HepG2 (cell line): ENCODE measurements around the gene SPATA25. TPM values are rescaled to one million over a fixed set of nuclear protein-coding genes. Genes with fewer than 3 reads are reported as not detected.
A peak's percentile ranks its signal among the peaks of the same experiment; 100 is the strongest.

Source experiments
- ARNT ChIP-seq: fragments of 450-650 bp; IDR thresholded peaks from 2 replicates; pipeline ENCODE4 v1.6.1; 2017
- CBFB ChIP-seq: sonication (generic); formaldehyde crosslinking; IDR thresholded peaks from 2 replicates; pipeline ENCODE4 v1.4.0; 2020; ENCODE audit warnings: missing genetic modification reagents
- CBX5 ChIP-seq: sonication (generic); formaldehyde crosslinking; IDR thresholded peaks from 2 replicates; pipeline ENCODE4 v1.4.0; 2020; ENCODE audit warnings: missing genetic modification reagents, borderline replicate concordance
- DNMT3B ChIP-seq: conservative IDR thresholded peaks from 2 replicates; pipeline ENCODE4 v1.6.1; 2016; ENCODE audit warnings: missing biosample characterization, control low read depth
- FOSL2 ChIP-seq: sonication (generic); formaldehyde crosslinking; IDR thresholded peaks from 2 replicates; pipeline ENCODE4 v1.4.0; 2020; ENCODE audit warnings: missing genetic modification reagents
- GFI1 ChIP-seq: sonication (generic); formaldehyde crosslinking; IDR thresholded peaks from 2 replicates; pipeline ENCODE4 v1.5.0; 2020; ENCODE audit warnings: missing genetic modification reagents, mild to moderate bottlenecking, borderline replicate concordance
- NAIF1 ChIP-seq: sonication (generic); formaldehyde crosslinking; IDR thresholded peaks from 2 replicates; pipeline ENCODE4 v1.5.0; 2020; ENCODE audit warnings: mild to moderate bottlenecking, missing genetic modification reagents, borderline replicate concordance
- NKX3-1 ChIP-seq: sonication (generic); formaldehyde crosslinking; IDR thresholded peaks from 2 replicates; pipeline ENCODE4 v1.5.0; 2020; ENCODE audit warnings: missing genetic modification reagents
- NR2F6 ChIP-seq, 2 experiments: IDR thresholded peaks; 2 replicates each; pipeline ENCODE4 v1.6.1; 2016; ENCODE audit warnings: antibody characterized with exemption in 1 of 2, mild to moderate bottlenecking in 1 of 2
- SALL2 ChIP-seq: sonication (generic); formaldehyde crosslinking; IDR thresholded peaks from 2 replicates; pipeline ENCODE4 v1.8.1; 2023; ENCODE audit warnings: mild to moderate bottlenecking, missing genetic modification reagents, inconsistent platforms
- SIX4 ChIP-seq: sonication (generic); formaldehyde crosslinking; IDR thresholded peaks from 2 replicates; pipeline ENCODE4 v1.4.0; 2020; ENCODE audit warnings: missing genetic modification reagents
- SMAD1 ChIP-seq: sonication (generic); formaldehyde crosslinking; IDR thresholded peaks from 2 replicates; pipeline ENCODE4 v1.4.0; 2020; ENCODE audit warnings: missing genetic modification reagents, low read depth, mild to moderate bottlenecking, borderline replicate concordance
- YEATS4 ChIP-seq: sonication (generic); formaldehyde crosslinking; IDR thresholded peaks from 2 replicates; pipeline ENCODE4 v1.4.0; 2020; ENCODE audit warnings: missing genetic modification reagents, borderline replicate concordance
- ZBTB43 ChIP-seq: sonication (generic); formaldehyde crosslinking; conservative IDR thresholded peaks from 2 replicates; pipeline ENCODE4 v1.4.0; 2020; ENCODE audit warnings: missing genetic modification reagents
- ZEB1 ChIP-seq: IDR thresholded peaks from 2 replicates; pipeline ENCODE4 v1.6.1; 2012; ENCODE audit warnings: mild to moderate bottlenecking, low read depth, inconsistent platforms; ENCODE audit not compliant: insufficient replicate concordance
- ZNF12 ChIP-seq: sonication (generic); formaldehyde crosslinking; IDR thresholded peaks from 2 replicates; pipeline ENCODE4 v1.5.0; 2020; ENCODE audit warnings: missing genetic modification reagents
- ZNF180 ChIP-seq: sonication (generic); formaldehyde crosslinking; IDR thresholded peaks from 2 replicates; pipeline ENCODE4 v1.4.0; 2020; ENCODE audit warnings: low read depth, missing genetic modification reagents, borderline replicate concordance
- ZNF3 ChIP-seq: IDR thresholded peaks from 2 replicates; pipeline ENCODE4 v1.7.0; 2017; ENCODE audit warnings: inconsistent platforms
- ZNF570 ChIP-seq: sonication (generic); formaldehyde crosslinking; IDR thresholded peaks from 2 replicates; pipeline ENCODE4 v1.4.0; 2020; ENCODE audit warnings: mild to moderate bottlenecking, missing genetic modification reagents, borderline replicate concordance
- ZNF775 ChIP-seq: sonication (generic); formaldehyde crosslinking; IDR thresholded peaks from 2 replicates; pipeline ENCODE4 v1.4.0; 2020; ENCODE audit warnings: missing genetic modification reagents, mild to moderate bottlenecking, moderate library complexity, borderline replicate concordance
- polyA plus RNA-seq, 8 experiments: library from polyadenylated mRNA; depleted of rRNA in 3 of 8; stranded (reverse) in 7 of 8; unstranded in 1 of 8; fragments of >200 nt; fragmentation: Illumina TruSeq in 4 of 8; extraction: Trizol in 4 of 8; gene quantifications; 2 replicates each; pipeline versions ENCODE4 v1.2.1 to v1.2.3, GENCODE V29; 2011 to 2016; ENCODE audit warnings: low read depth in 4 of 8, missing spikeins in 1 of 8, mixed read lengths in 1 of 8; ENCODE audit not compliant: insufficient read depth in 1 of 8
- total RNA-seq, 5 experiments: library from RNA; depleted of rRNA; stranded (reverse); fragments of >200 nt; fragmentation: Illumina TruSeq; extraction: Trizol; gene quantifications; 2 replicates each; pipeline ENCODE4 v1.2.3, GENCODE V29; 2016; ENCODE audit warnings: low read depth in 1 of 5
- TF ChIP-seq, protein P1 (sequence below): sonication (generic); formaldehyde crosslinking; conservative IDR thresholded peaks from 2 replicates; pipeline ENCODE4 v1.5.0; 2020; ENCODE audit warnings: missing genetic modification reagents
- TF ChIP-seq, protein P2 (sequence below): fragments of 450-650 bp; IDR thresholded peaks from 2 replicates; pipeline ENCODE4 v1.6.1; 2017
- TF ChIP-seq, protein P3 (sequence below): sonication (generic); formaldehyde crosslinking; IDR thresholded peaks from 2 replicates; pipeline ENCODE4 v1.4.0; 2020; ENCODE audit warnings: mild to moderate bottlenecking, missing genetic modification reagents
- TF ChIP-seq, protein P4 (sequence below): IDR thresholded peaks from 2 replicates; pipeline ENCODE4 v1.6.1; 2016; ENCODE audit warnings: mild to moderate bottlenecking

Gene SPATA25
- total and polyA plus RNA-seq, 2 of the 13 experiments (the other 11 are each of a cell fraction or from before 2014, with no cell fraction given), result 4.8 to 7.6 TPM

DNA sequence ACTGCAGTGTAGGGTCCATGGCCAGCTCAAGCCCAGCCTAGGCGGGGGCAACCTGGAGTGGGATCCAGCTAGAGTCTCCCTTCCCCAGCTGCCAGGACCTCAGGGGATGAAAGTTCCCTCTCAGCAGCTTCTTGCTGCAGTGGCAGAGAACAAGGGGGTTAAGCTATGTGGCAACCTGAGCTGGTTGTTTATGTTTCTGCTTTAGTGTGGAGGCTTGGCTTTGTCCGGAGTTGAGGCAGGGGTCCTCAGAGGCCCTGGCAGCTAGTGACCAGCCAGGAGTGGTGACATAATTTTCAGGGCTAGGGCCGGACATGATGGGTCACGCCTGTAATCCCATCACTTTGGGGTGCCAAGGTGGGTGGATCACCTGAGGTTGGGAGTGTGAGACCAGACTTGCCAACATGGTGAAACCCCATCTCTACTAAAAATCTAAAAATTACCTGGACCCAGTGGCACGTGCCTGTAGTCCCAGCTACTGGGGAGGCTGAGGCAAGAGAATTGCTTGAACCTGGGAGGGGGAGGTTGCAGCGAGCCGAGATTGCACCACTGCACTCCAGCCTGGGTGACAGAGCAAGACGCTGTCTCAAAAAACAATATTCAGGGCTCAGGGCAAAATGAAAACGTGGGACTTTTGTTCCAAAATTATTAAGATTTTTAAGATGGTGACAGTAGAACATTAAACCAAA is 38.5 kb upstream of the SPATA25 start (continued):
- TF ChIP-seq SALL2 (CRISPR knock-in tag) (no peak), NAIF1 (CRISPR knock-in tag) (no peak), SMAD1 (no peak), CBX5 (CRISPR knock-in tag) (0 out of 2 replicates have a peak, but pooled peaks have one; percentile 47), ZNF3 (CRISPR knock-in tag) (no peak), ZBTB43 (CRISPR knock-in tag) (no peak), SIX4 (CRISPR knock-in tag) (no peak), ZEB1 (no peak), YEATS4 (peak; percentile 29; the same call in 1 of the 2 replicates), GFI1 (peak; percentile 17; the same call in 1 of the 2 replicates), DNMT3B (no peak), ZNF775 (CRISPR knock-in tag) (no peak), CBFB (0 out of 2 replicates have a peak, but pooled peaks have one; percentile 34), ZNF12 (CRISPR knock-in tag) (no peak), FOSL2 (CRISPR knock-in tag) (no peak; the same call in 1 of the 2 replicates), ZNF570 (CRISPR knock-in tag) (no peak), NKX3-1 (CRISPR knock-in tag) (no peak), NR2F6 (IDR thresholded peaks at IDR 0.05) (no peak), NR2F6 (CRISPR knock-in tag; IDR thresholded peaks at IDR 0.05) (no peak), ARNT (no peak), ZNF180 (CRISPR knock-in tag) (no peak)
- TF ChIP-seq, protein P1, sequence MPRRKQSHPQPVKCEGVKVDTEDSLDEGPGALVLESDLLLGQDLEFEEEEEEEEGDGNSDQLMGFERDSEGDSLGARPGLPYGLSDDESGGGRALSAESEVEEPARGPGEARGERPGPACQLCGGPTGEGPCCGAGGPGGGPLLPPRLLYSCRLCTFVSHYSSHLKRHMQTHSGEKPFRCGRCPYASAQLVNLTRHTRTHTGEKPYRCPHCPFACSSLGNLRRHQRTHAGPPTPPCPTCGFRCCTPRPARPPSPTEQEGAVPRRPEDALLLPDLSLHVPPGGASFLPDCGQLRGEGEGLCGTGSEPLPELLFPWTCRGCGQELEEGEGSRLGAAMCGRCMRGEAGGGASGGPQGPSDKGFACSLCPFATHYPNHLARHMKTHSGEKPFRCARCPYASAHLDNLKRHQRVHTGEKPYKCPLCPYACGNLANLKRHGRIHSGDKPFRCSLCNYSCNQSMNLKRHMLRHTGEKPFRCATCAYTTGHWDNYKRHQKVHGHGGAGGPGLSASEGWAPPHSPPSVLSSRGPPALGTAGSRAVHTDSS, result 0 out of 2 replicates have a peak, but pooled peaks have one; percentile 40
- TF ChIP-seq, protein P2, sequence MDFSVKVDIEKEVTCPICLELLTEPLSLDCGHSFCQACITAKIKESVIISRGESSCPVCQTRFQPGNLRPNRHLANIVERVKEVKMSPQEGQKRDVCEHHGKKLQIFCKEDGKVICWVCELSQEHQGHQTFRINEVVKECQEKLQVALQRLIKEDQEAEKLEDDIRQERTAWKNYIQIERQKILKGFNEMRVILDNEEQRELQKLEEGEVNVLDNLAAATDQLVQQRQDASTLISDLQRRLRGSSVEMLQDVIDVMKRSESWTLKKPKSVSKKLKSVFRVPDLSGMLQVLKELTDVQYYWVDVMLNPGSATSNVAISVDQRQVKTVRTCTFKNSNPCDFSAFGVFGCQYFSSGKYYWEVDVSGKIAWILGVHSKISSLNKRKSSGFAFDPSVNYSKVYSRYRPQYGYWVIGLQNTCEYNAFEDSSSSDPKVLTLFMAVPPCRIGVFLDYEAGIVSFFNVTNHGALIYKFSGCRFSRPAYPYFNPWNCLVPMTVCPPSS, result no peak
- TF ChIP-seq, protein P3, sequence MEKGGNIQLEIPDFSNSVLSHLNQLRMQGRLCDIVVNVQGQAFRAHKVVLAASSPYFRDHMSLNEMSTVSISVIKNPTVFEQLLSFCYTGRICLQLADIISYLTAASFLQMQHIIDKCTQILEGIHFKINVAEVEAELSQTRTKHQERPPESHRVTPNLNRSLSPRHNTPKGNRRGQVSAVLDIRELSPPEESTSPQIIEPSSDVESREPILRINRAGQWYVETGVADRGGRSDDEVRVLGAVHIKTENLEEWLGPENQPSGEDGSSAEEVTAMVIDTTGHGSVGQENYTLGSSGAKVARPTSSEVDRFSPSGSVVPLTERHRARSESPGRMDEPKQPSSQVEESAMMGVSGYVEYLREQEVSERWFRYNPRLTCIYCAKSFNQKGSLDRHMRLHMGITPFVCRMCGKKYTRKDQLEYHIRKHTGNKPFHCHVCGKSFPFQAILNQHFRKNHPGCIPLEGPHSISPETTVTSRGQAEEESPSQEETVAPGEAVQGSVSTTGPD (CRISPR knock-in tag), result no peak
- TF ChIP-seq, protein P4, sequence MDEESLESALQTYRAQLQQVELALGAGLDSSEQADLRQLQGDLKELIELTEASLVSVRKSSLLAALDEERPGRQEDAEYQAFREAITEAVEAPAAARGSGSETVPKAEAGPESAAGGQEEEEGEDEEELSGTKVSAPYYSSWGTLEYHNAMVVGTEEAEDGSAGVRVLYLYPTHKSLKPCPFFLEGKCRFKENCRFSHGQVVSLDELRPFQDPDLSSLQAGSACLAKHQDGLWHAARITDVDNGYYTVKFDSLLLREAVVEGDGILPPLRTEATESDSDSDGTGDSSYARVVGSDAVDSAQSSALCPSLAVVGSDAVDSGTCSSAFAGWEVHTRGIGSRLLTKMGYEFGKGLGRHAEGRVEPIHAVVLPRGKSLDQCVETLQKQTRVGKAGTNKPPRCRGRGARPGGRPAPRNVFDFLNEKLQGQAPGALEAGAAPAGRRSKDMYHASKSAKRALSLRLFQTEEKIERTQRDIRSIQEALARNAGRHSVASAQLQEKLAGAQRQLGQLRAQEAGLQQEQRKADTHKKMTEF (CRISPR knock-in tag), result no peak
